Chondrocyte (in vitro differentiated cells): ENCODE measurements around the gene SF3B4. TPM values are rescaled to one million over a fixed set of nuclear protein-coding genes. Genes with fewer than 3 reads are reported as not detected.
A peak's percentile ranks its signal among the peaks of the same experiment; 100 is the strongest.
"Not testable (repeated sequence)": the region's sequence is repeated elsewhere in the genome, so short reads cannot be mapped to it uniquely, and the experiment has no call there.

ENCODE experiments used
- DNase-seq: peaks from one replicate; pipeline ENCODE4 v3.0.0; 2021; ENCODE audit warnings: mixed read lengths, low spot score
- H3K27ac Mint-ChIP-seq: one replicate; pipeline ENCODE4 v1.8.0; 2021; ENCODE audit warnings: mild to moderate bottlenecking, moderate library complexity, mixed read lengths; ENCODE audit not compliant: unreplicated experiment
- H3K27me3 Mint-ChIP-seq: 2 replicates; pipeline ENCODE4 v1.8.0; 2021; ENCODE audit warnings: low read depth, mixed read lengths
- H3K36me3 Mint-ChIP-seq: 2 replicates; pipeline ENCODE4 v1.8.0; 2021; ENCODE audit warnings: low read depth, mixed read lengths
- H3K4me1 Mint-ChIP-seq: 2 replicates; pipeline ENCODE4 v1.8.0; 2021; ENCODE audit warnings: low read depth, mild to moderate bottlenecking, mixed read lengths
- H3K4me3 Mint-ChIP-seq: one replicate; pipeline ENCODE4 v1.8.0; 2021; ENCODE audit warnings: mild to moderate bottlenecking, moderate library complexity, mixed read lengths; ENCODE audit not compliant: unreplicated experiment
- H3K9me3 Mint-ChIP-seq: 2 replicates; pipeline ENCODE4 v1.8.0; 2021; ENCODE audit warnings: low read depth, mixed read lengths
- total RNA-seq: library from RNA; stranded (reverse); gene quantifications from 3 replicates; pipeline ENCODE4 v1.2.1, GENCODE V29; 2021
- TF ChIP-seq, protein P1 (sequence below): fragments of 200-600 bp; sonication (generic); IDR thresholded peaks from 2 replicates; pipeline ENCODE4 v1.5.0; 2021; ENCODE audit warnings: antibody characterized with exemption, mild to moderate bottlenecking, moderate library complexity

SF3B4 gene
- total RNA-seq, 1 donor from 2014 or later: 58.2 TPM

- Mint-ChIP-seq H3K9me3 (no peaks in the 10 kb centered on the region), H3K27me3 (no peaks in the 10 kb centered on the region), H3K4me1 (peaks cover 8% of the 10 kb centered on the region), H3K4me3 (no peak overlapping the region), H3K27ac (no peak overlapping the region), H3K36me3 (no peaks in the 10 kb centered on the region)
- TF ChIP-seq, protein P1, sequence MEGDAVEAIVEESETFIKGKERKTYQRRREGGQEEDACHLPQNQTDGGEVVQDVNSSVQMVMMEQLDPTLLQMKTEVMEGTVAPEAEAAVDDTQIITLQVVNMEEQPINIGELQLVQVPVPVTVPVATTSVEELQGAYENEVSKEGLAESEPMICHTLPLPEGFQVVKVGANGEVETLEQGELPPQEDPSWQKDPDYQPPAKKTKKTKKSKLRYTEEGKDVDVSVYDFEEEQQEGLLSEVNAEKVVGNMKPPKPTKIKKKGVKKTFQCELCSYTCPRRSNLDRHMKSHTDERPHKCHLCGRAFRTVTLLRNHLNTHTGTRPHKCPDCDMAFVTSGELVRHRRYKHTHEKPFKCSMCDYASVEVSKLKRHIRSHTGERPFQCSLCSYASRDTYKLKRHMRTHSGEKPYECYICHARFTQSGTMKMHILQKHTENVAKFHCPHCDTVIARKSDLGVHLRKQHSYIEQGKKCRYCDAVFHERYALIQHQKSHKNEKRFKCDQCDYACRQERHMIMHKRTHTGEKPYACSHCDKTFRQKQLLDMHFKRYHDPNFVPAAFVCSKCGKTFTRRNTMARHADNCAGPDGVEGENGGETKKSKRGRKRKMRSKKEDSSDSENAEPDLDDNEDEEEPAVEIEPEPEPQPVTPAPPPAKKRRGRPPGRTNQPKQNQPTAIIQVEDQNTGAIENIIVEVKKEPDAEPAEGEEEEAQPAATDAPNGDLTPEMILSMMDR: no peak
- no peak for DNase-seq
Measured at GRCh38 chr1:149887456-149888246, 40.0 kb downstream of the SF3B4 start.

GRCh38 chr1:149887196-149887455 lies 40.5 kb downstream of the SF3B4 start:
- not testable (repeated sequence) for H3K27ac Mint-ChIP-seq, H3K4me1 Mint-ChIP-seq, H3K9me3 Mint-ChIP-seq, H3K27me3 Mint-ChIP-seq, DNase-seq, H3K4me3 Mint-ChIP-seq, H3K36me3 Mint-ChIP-seq

- no peak for DNase-seq
- TF ChIP-seq, protein P1: no peak
- Mint-ChIP-seq H3K27me3 (no peaks in the 10 kb centered on the region), H3K4me3 (no peak overlapping the region), H3K9me3 (no peaks in the 10 kb centered on the region), H3K27ac (no peak overlapping the region), H3K4me1 (peaks cover 8% of the 10 kb centered on the region), H3K36me3 (no peaks in the 10 kb centered on the region)
Measured at GRCh38 chr1:149886396-149887195, 41.0 kb downstream of the SF3B4 start.

DNA sequence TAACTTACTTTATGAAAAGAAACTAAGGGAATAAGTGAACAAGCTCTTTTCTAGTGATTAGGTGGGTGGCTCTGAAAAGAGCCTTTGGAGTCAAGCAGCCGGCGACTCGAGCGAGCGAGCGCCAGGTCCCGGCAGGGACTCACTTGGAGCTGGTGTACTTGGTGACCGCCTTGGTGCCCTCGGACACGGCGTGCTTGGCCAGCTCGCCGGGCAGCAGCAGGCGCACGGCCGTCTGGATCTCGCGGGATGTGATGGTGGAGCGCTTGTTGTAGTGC lies 41.5 kb downstream of the SF3B4 start:
- not testable (repeated sequence) for H3K36me3 Mint-ChIP-seq, H3K9me3 Mint-ChIP-seq, H3K27ac Mint-ChIP-seq, H3K27me3 Mint-ChIP-seq, H3K4me3 Mint-ChIP-seq, DNase-seq, H3K4me1 Mint-ChIP-seq

- H3K27ac Mint-ChIP-seq: no peak overlapping the region
- H3K36me3 Mint-ChIP-seq: no peaks in the 10 kb centered on the region
- TF ChIP-seq, protein P1: peak; percentile 37
- no peaks in the 10 kb centered on the region for H3K9me3 Mint-ChIP-seq
- no peak overlapping the region for H3K4me3 Mint-ChIP-seq
- DNase-seq: no peak
- H3K27me3 Mint-ChIP-seq: no peaks in the 10 kb centered on the region
- H3K4me1 Mint-ChIP-seq: peaks cover 8% of the 10 kb centered on the region
Measured at GRCh38 chr1:149885339-149886120, 42.1 kb downstream of the SF3B4 start.
